ENCODE results near the gene LRRC43. TPM values are rescaled to one million over a fixed set of nuclear protein-coding genes. Genes with fewer than 3 reads are reported as not detected.

LRRC43 gene
- total and polyA plus RNA-seq, 2 donors (not counting 1 experiment from before 2014, with no cell fraction given) = 0.61 to 3.6 TPM

DNA sequence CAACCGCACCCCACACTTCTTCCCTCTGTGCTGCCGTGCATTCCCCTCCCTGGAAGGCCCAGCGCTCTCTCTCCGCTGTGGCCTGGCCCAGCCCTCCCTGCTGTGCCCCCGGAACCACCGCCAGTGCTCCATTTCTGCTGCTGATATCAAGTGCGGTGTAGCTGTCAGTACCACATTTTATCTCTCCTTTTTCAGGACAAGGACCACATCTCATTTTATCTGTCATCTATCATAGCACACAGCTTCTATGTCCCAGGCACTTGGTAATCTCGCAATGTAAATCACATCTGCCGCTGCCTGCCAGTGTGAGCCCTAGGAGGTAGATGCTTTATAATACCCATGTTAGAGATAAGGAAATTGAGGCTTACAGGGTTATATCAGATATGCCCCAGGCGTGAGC lies 27.2 kb upstream of the LRRC43 start:
- Histone ChIP-seq H3K27me3 (ENCODE audit: control insufficient read depth, insufficient read depth, low read length) (no peaks in the 10 kb centered on the region), H3K4me2 (ENCODE audit: extremely low read depth, insufficient read depth, low read length) (no peak overlapping the region), H3K9me3 (ENCODE audit: control insufficient read depth, insufficient read depth, low read depth, low read length) (no peaks in the 10 kb centered on the region), H3K4me1 (ENCODE audit: control insufficient read depth, extremely low read depth, insufficient read depth, low read length) (no peaks in the 10 kb centered on the region), H3K79me2 (ENCODE audit: control insufficient read depth, insufficient read depth, low read length) (no peaks in the 10 kb centered on the region), H3K4me3 (replicated peaks in 1 of 4; ENCODE audit: control extremely low read depth in 1 of 4, insufficient read depth in 1 of 4, low read depth in 3 of 4, low read length in 4 of 4) (no peak overlapping the region), H3K9ac (ENCODE audit: insufficient read depth, low read length) (no peak overlapping the region), H3K27ac (ENCODE audit: insufficient read depth, low read length) (no peak overlapping the region), H4K20me1 (ENCODE audit: control insufficient read depth, extremely low read depth, insufficient read depth, low read length) (no peaks in the 10 kb centered on the region), H2AFZ (ENCODE audit: low read length) (no peak overlapping the region), H3K36me3 (ENCODE audit: control insufficient read depth, insufficient read depth, low read length) (no peaks in the 10 kb centered on the region)
- TF ChIP-seq EZH2 (IDR thresholded peaks at IDR 0.05; ENCODE audit: low read length, missing control alignments) (no peak), CTCF (conservative IDR thresholded peaks at IDR 0.05 in 1 of 2, IDR thresholded peaks at IDR 0.05 in 1 of 2; ENCODE audit: low read depth in 1 of 2, low read length in 2 of 2) (no peak)
- no peak for DNase-seq (ENCODE audit: low read depth in 2 of 2)

DNA sequence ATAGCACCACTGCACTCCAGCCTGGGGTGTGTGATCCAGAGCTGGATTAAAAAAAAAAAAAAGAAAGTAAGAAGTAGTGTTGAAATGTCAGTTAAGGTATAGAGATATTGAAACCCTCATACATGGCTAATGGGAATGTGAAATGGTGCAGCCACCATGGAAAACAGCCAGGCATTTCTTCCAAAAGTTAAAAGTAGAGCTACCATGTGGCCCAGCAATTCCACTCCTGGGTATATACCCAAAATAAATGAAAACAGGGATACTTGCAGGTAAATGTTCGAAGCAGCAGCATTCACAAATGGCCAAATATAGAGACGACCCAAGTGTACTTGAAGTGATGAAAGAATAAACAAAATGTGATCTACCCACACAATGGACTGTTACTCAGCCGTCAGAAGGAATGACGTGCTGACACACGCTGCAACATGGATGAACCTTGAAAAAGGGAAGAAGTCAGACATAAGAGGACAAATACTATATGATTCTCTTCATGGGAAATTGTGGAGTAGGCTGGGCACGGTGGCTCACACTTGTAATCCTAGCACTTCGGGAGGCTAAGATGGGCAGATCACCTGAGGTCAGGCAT lies 24.1 kb upstream of the LRRC43 start:
- Histone ChIP-seq H3K27ac (ENCODE audit: insufficient read depth, low read length) (no peak overlapping the region), H3K9ac (ENCODE audit: insufficient read depth, low read length) (no peak overlapping the region), H3K4me2 (ENCODE audit: extremely low read depth, insufficient read depth, low read length) (no peak overlapping the region), H3K4me3 (replicated peaks in 1 of 4; ENCODE audit: control extremely low read depth in 1 of 4, insufficient read depth in 1 of 4, low read depth in 3 of 4, low read length in 4 of 4) (no peak overlapping the region), H2AFZ (ENCODE audit: low read length) (no peak overlapping the region), H3K36me3 (ENCODE audit: control insufficient read depth, insufficient read depth, low read length) (no peaks in the 10 kb centered on the region), H3K4me1 (ENCODE audit: control insufficient read depth, extremely low read depth, insufficient read depth, low read length) (no peaks in the 10 kb centered on the region), H3K9me3 (ENCODE audit: control insufficient read depth, insufficient read depth, low read depth, low read length) (no peaks in the 10 kb centered on the region), H4K20me1 (ENCODE audit: control insufficient read depth, extremely low read depth, insufficient read depth, low read length) (no peaks in the 10 kb centered on the region), H3K79me2 (ENCODE audit: control insufficient read depth, insufficient read depth, low read length) (no peaks in the 10 kb centered on the region), H3K27me3 (ENCODE audit: control insufficient read depth, insufficient read depth, low read length) (no peaks in the 10 kb centered on the region)
- DNase-seq (ENCODE audit: low read depth in 2 of 2) = no peak
- TF ChIP-seq CTCF (conservative IDR thresholded peaks at IDR 0.05 in 1 of 2, IDR thresholded peaks at IDR 0.05 in 1 of 2; ENCODE audit: low read depth in 1 of 2, low read length in 2 of 2) (no peak), EZH2 (IDR thresholded peaks at IDR 0.05; ENCODE audit: low read length, missing control alignments) (no peak)

DNA sequence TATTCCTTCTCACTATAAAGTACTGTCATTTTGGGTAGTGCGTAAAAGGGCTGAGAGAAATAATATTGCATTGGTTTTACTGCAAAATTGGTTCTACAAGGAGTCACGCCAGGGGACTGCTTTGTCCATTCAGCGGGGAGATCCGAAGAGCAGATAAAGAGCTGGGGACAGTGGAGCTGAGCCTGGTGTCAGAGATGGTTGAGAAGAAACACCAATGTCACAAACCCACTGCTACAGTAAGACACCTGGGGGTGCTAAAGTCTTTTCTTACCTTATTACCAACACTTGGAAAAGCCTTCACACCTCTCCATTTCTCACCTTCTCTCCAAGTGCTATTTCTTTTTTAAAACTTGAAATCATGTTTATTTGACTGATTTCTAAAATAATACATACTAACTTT lies 23.0 kb upstream of the LRRC43 start:
- no peak for TF ChIP-seq EZH2 (IDR thresholded peaks at IDR 0.05; ENCODE audit: low read length, missing control alignments)
- TF ChIP-seq CTCF (conservative IDR thresholded peaks at IDR 0.05 in 1 of 2, IDR thresholded peaks at IDR 0.05 in 1 of 2; ENCODE audit: low read depth in 1 of 2, low read length in 2 of 2) = no peak
- H4K20me1 ChIP-seq (ENCODE audit: control insufficient read depth, extremely low read depth, insufficient read depth, low read length) = no peaks in the 10 kb centered on the region
- H3K4me3 ChIP-seq (replicated peaks in 1 of 4; ENCODE audit: control extremely low read depth in 1 of 4, insufficient read depth in 1 of 4, low read depth in 3 of 4, low read length in 4 of 4) = no peak overlapping the region
- no peak overlapping the region for H3K4me2 ChIP-seq (ENCODE audit: extremely low read depth, insufficient read depth, low read length)
- H3K27ac ChIP-seq (ENCODE audit: insufficient read depth, low read length) = no peak overlapping the region
- no peak overlapping the region for H2AFZ ChIP-seq (ENCODE audit: low read length)
- no peaks in the 10 kb centered on the region for H3K9me3 ChIP-seq (ENCODE audit: control insufficient read depth, insufficient read depth, low read depth, low read length)
- no peaks in the 10 kb centered on the region for H3K79me2 ChIP-seq (ENCODE audit: control insufficient read depth, insufficient read depth, low read length)
- no peaks in the 10 kb centered on the region for H3K36me3 ChIP-seq (ENCODE audit: control insufficient read depth, insufficient read depth, low read length)
- no peaks in the 10 kb centered on the region for H3K27me3 ChIP-seq (ENCODE audit: control insufficient read depth, insufficient read depth, low read length)
- DNase-seq (ENCODE audit: low read depth in 2 of 2) = no peak
- H3K9ac ChIP-seq (ENCODE audit: insufficient read depth, low read length) = no peak overlapping the region
- H3K4me1 ChIP-seq (ENCODE audit: control insufficient read depth, extremely low read depth, insufficient read depth, low read length) = no peaks in the 10 kb centered on the region
